Liver (tissue), 9 donors: ENCODE results near the gene FBXW7. TPM values are rescaled to one million over a fixed set of nuclear protein-coding genes. Genes with fewer than 3 reads are reported as not detected.

Experiments
- DNase-seq: peaks from one replicate; pipeline ENCODE4 v3.0.0-alpha.2; 2017; ENCODE audit warnings: low spot score
- H3K27ac ChIP-seq, 2 donors: one replicate each; pipeline ENCODE4 v1.7.0; 2013; ENCODE audit warnings: inconsistent platforms in 2 of 2, low read length in 2 of 2, control low read depth in 1 of 2, low read depth in 1 of 2, mild to moderate bottlenecking in 1 of 2
- H3K27me3 ChIP-seq, 4 donors: one replicate each; pipeline versions ENCODE4 v1.6.1 to v1.7.0; 2013; ENCODE audit warnings: low read length in 3 of 4, inconsistent platforms in 1 of 4, mild to moderate bottlenecking in 1 of 4, moderate library complexity in 1 of 4; ENCODE audit not compliant: control insufficient read depth in 4 of 4, insufficient read depth in 4 of 4
- H3K36me3 ChIP-seq, 4 donors: one replicate each; pipeline versions ENCODE4 v1.6.1 to v1.7.0; 2013; ENCODE audit warnings: low read length in 3 of 4, mild to moderate bottlenecking in 3 of 4, low read depth in 1 of 4, moderate library complexity in 1 of 4; ENCODE audit not compliant: control insufficient read depth in 4 of 4, insufficient read depth in 3 of 4
- H3K4me1 ChIP-seq, 4 donors: one replicate each; pipeline versions ENCODE4 v1.6.1 to v1.7.0; 2013; ENCODE audit warnings: low read length in 3 of 4, mild to moderate bottlenecking in 3 of 4, moderate library complexity in 1 of 4; ENCODE audit not compliant: control insufficient read depth in 4 of 4, insufficient read depth in 4 of 4
- H3K4me3 ChIP-seq, 3 donors: one replicate each; pipeline versions ENCODE4 v1.6.1 to v1.7.0; 2013; ENCODE audit warnings: low read length in 3 of 3, control low read depth in 1 of 3, low read depth in 1 of 3, mild to moderate bottlenecking in 1 of 3
- H3K9ac ChIP-seq, 2 donors: one replicate each; pipeline ENCODE4 v1.7.0; 2013; ENCODE audit warnings: low read length in 2 of 2, mild to moderate bottlenecking in 2 of 2, moderate library complexity in 2 of 2, control low read depth in 1 of 2, low read depth in 1 of 2
- H3K9me3 ChIP-seq, 4 donors: one replicate each; pipeline versions ENCODE4 v1.6.1 to v1.7.0; 2013; ENCODE audit warnings: low read length in 3 of 4; ENCODE audit not compliant: control insufficient read depth in 4 of 4
- CTCF ChIP-seq: fragments of 150-350 bp; IDR thresholded peaks from 2 replicates; pipeline ENCODE4 v1.5.1; 2017; ENCODE audit warnings: improper control_type of control experiment, low read depth, low read length; ENCODE audit not compliant: missing input control
- EGR1 ChIP-seq, 2 donors: IDR thresholded peaks; 2 replicates each; pipeline ENCODE4 v1.6.1; 2016 to 2018; ENCODE audit warnings: antibody characterized with exemption in 2 of 2, low read depth in 2 of 2
- FOXA1 ChIP-seq: IDR thresholded peaks from 2 replicates; pipeline ENCODE4 v1.6.1; 2016; ENCODE audit warnings: antibody characterized with exemption
- FOXA2 ChIP-seq: IDR thresholded peaks from 2 replicates; pipeline ENCODE4 v1.6.1; 2016; ENCODE audit warnings: antibody characterized with exemption
- GABPA ChIP-seq, 2 donors: IDR thresholded peaks in 1 of 2; conservative IDR thresholded peaks in 1 of 2; 2 replicates each; pipeline ENCODE4 v1.6.1; 2016; ENCODE audit warnings: antibody characterized with exemption in 2 of 2, mild to moderate bottlenecking in 1 of 2, moderate library complexity in 1 of 2
- HNF4A ChIP-seq, 2 donors: conservative IDR thresholded peaks; 2 replicates each; pipeline ENCODE4 v1.6.1; 2016; ENCODE audit warnings: antibody characterized with exemption in 2 of 2, mild to moderate bottlenecking in 2 of 2
- HNF4G ChIP-seq: IDR thresholded peaks from 2 replicates; pipeline ENCODE4 v1.6.1; 2016; ENCODE audit warnings: antibody characterized with exemption
- JUND ChIP-seq, 2 donors: IDR thresholded peaks; 2 replicates each; pipeline ENCODE4 v1.6.1; 2016; ENCODE audit warnings: antibody characterized with exemption in 2 of 2
- MAX ChIP-seq: IDR thresholded peaks from 2 replicates; pipeline ENCODE4 v1.6.1; 2016; ENCODE audit warnings: antibody characterized with exemption
- NR2F2 ChIP-seq: IDR thresholded peaks from 2 replicates; pipeline ENCODE4 v1.6.1; 2016; ENCODE audit warnings: antibody characterized with exemption
- RAD21 ChIP-seq, 2 donors: IDR thresholded peaks; 2 replicates each; pipeline ENCODE4 v1.6.1; 2016; ENCODE audit warnings: antibody characterized with exemption in 2 of 2, mild to moderate bottlenecking in 2 of 2
- REST ChIP-seq: IDR thresholded peaks from 2 replicates; pipeline ENCODE4 v1.6.1; 2016; ENCODE audit warnings: antibody characterized with exemption, mild to moderate bottlenecking
- RXRA ChIP-seq, 2 donors: IDR thresholded peaks; 2 replicates each; pipeline ENCODE4 v1.6.1; 2017 to 2018; ENCODE audit warnings: antibody characterized with exemption in 2 of 2, mild to moderate bottlenecking in 1 of 2
- SP1 ChIP-seq: IDR thresholded peaks from 2 replicates; pipeline ENCODE4 v1.6.1; 2018; ENCODE audit warnings: antibody characterized with exemption, mild to moderate bottlenecking
- TAF1 ChIP-seq: conservative IDR thresholded peaks from 2 replicates; pipeline ENCODE4 v1.6.1; 2016; ENCODE audit warnings: antibody characterized with exemption, mild to moderate bottlenecking
- YY1 ChIP-seq: IDR thresholded peaks from 2 replicates; pipeline ENCODE4 v1.6.1; 2016; ENCODE audit warnings: antibody characterized with exemption, mild to moderate bottlenecking
- ZBTB33 ChIP-seq: IDR thresholded peaks from 2 replicates; pipeline ENCODE4 v1.6.1; 2016; ENCODE audit warnings: antibody characterized with exemption
- WGBS: extraction: QIAGEN DNeasy Blood & Tissue Kit; methylation state at CpG from one replicate; pipeline ENCODE4 v1.1.7; 2013; 5-methylcytosine and 5-hydroxymethylcytosine counted together
- polyA plus RNA-seq, 2 donors: library from polyadenylated mRNA; stranded (reverse) in 1 of 2; unstranded in 1 of 2; fragments of 200-250 nt in 1 of 2; fragments of >200 nt in 1 of 2; fragmentation: Nextera tagmentation in 1 of 2; extraction: Ambion mirVana in 1 of 2; gene quantifications; one replicate each; pipeline versions ENCODE4 v1.2.1 to v1.2.3, GENCODE V29; 2013 to 2015
- total RNA-seq, 2 donors: library from RNA; depleted of rRNA; stranded (reverse); fragments of >200 nt; gene quantifications; one replicate each; pipeline ENCODE4 v1.2.3, GENCODE V29; 2014
- donor health status: healthy.
- donor health status: healthy.
- donor health status: healthy.
- donor health status: healthy.
- donor health status: healthy.

The FBXW7 gene
- total and polyA plus RNA-seq, 4 donors = 4.0 to 56.9 (median 16.1) TPM

- no peak overlapping the region for H3K27ac ChIP-seq
- H3K4me3 ChIP-seq = no peak overlapping the region
- H3K9ac ChIP-seq = no peak overlapping the region
- H3K9me3 ChIP-seq = no peaks in the 10 kb centered on the region
- 87% methylated on average over 3 of the region's 3 CpGs for whole genome bisulfite sequencing
- TF ChIP-seq TAF1 (no peak), HNF4A (conservative IDR thresholded peaks at IDR 0.05) (no peak), ZBTB33 (no peak), YY1 (no peak), EGR1 (IDR thresholded peaks at IDR 0.05; ENCODE audit: low read depth in 2 of 2) (no peak), JUND (IDR thresholded peaks at IDR 0.05) (no peak), NR2F2 (no peak), REST (no peak), MAX (no peak), FOXA1 (no peak), RXRA (IDR thresholded peaks at IDR 0.05) (no peak), HNF4G (no peak), CTCF (no peak), RAD21 (IDR thresholded peaks at IDR 0.05) (no peak), FOXA2 (no peak)
- H3K4me1 ChIP-seq = no peaks in the 10 kb centered on the region
- H3K27me3 ChIP-seq = no peaks in the 10 kb centered on the region
- no peak for DNase-seq
- H3K36me3 ChIP-seq = no peaks in the 10 kb centered on the region
Observed at GRCh38 chr4:152289541-152289940, 246.4 kb downstream of the FBXW7 start.

- Histone ChIP-seq H3K9ac (no peak overlapping the region), H3K36me3 (no peaks in the 10 kb centered on the region), H3K9me3 (no peaks in the 10 kb centered on the region), H3K27me3 (no peaks in the 10 kb centered on the region), H3K4me1 (no peaks in the 10 kb centered on the region), H3K27ac (no peak overlapping the region), H3K4me3 (no peak overlapping the region)
- no peak for DNase-seq
- WGBS = 95% methylated on average over 2 of the region's 2 CpGs
- TF ChIP-seq YY1 (no peak), RXRA (IDR thresholded peaks at IDR 0.05) (no peak), EGR1 (IDR thresholded peaks at IDR 0.05; ENCODE audit: low read depth in 2 of 2) (no peak), GABPA (IDR thresholded peaks at IDR 0.05 in 1 of 2, conservative IDR thresholded peaks at IDR 0.05 in 1 of 2) (no peak), SP1 (no peak), JUND (IDR thresholded peaks at IDR 0.05) (no peak), FOXA1 (no peak), RAD21 (IDR thresholded peaks at IDR 0.05) (no peak), FOXA2 (no peak), HNF4A (conservative IDR thresholded peaks at IDR 0.05) (no peak), NR2F2 (no peak), CTCF (no peak), HNF4G (no peak), REST (no peak)
Observed at GRCh38 chr4:152283801-152284470, 252.0 kb downstream of the FBXW7 start.
